Measurements from ENCODE around the gene BAZ2A. TPM values are rescaled to one million over a fixed set of nuclear protein-coding genes. Genes with fewer than 3 reads are reported as not detected.

Gene BAZ2A
- total and polyA plus RNA-seq, 7 donors, result 14.4 to 91.1 (median 46.6) TPM

GRCh38 chr12:56645201-56645716 lies 15.1 kb upstream of the BAZ2A start:
- H3K4me3 ChIP-seq, result peak overlapping the region; percentile 57 to 96 (median 94)
- H3K36me3 ChIP-seq, result peaks cover 23 to 45% (median 40%) of the 10 kb centered on the region in 4 donors
- peaks cover 0 to 43% (median 33%) of the 10 kb centered on the region in 4 donors for H3K4me1 ChIP-seq
- H3K27me3 ChIP-seq, result no peaks in the 10 kb centered on the region
- WGBS, 2 donors, result 0 to 1% methylated on average over 29 of the region's 29 CpGs
- peak overlapping the region; percentile 88 to 99 (median 96) for H3K27ac ChIP-seq
- DNase-seq, result no peak
- TF ChIP-seq CTCF (IDR thresholded peaks at IDR 0.05) (no peak), POLR2A (IDR thresholded peaks at IDR 0.05) (no peak), EP300 (IDR thresholded peaks at IDR 0.05) (no peak), POLR2AphosphoS5 (IDR thresholded peaks at IDR 0.05) (no peak)
- H3K9me3 ChIP-seq, result no peaks in the 10 kb centered on the region
- intact Hi-C loops (cut with DNase I), result loop anchor here (1.0 to 10.0 kb wide), 3 partner anchors 8 to 360 kb away; partner anchors contain the start of gene ZBTB39

DNA sequence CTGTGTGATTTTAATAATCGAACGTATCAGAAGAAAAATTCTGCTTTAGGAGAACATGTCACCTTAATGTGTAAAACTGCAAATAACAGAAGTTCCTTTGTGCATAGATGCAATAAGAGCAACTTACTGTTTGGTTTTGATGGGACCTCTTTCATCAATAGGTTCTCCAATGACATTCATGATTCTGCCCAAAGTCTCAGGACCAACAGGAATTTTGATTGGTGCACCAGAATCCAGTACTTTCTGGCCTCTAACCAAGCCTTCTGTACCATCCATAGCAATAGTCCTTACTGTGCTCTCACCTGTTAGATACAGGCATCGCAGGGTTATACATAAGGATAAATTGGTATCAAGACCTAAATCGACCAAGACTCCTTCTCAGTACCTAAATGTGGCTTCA lies 14.5 kb upstream of the BAZ2A start:
- Histone ChIP-seq H3K4me3 (peak overlapping the region; percentile 57 to 96 (median 94)), H3K27me3 (no peaks in the 10 kb centered on the region), H3K4me1 (peaks cover 0 to 48% (median 33%) of the 10 kb centered on the region in 4 donors), H3K27ac (peak overlapping the region; percentile 88 to 99 (median 96)), H3K36me3 (peaks cover 28 to 51% (median 46%) of the 10 kb centered on the region in 4 donors), H3K9me3 (no peaks in the 10 kb centered on the region)
- TF ChIP-seq POLR2A (IDR thresholded peaks at IDR 0.05) (no peak), EP300 (IDR thresholded peaks at IDR 0.05) (no peak)
- 6 to 44% methylated on average over 4 of the region's 4 CpGs for WGBS, 2 donors
- intact Hi-C loops (cut with DNase I), result loop anchor here (1.0 to 10.0 kb wide), 3 partner anchors 7 to 360 kb away; partner anchors contain the start of gene ZBTB39
- DNase-seq, result no peak

GRCh38 chr12:56641219-56641618 lies 11.1 kb upstream of the BAZ2A start:
- intact Hi-C loops (cut with DNase I), result loop anchor here (10.0 kb wide), 1 partner anchor 364 kb away; the partner anchor contains the start of gene ZBTB39
- DNase-seq, result no peak
- Histone ChIP-seq H3K27ac (no peak overlapping the region), H3K27me3 (no peaks in the 10 kb centered on the region), H3K9me3 (no peaks in the 10 kb centered on the region), H3K4me1 (peaks cover 0 to 58% (median 43%) of the 10 kb centered on the region in 4 donors), H3K4me3 (no peak overlapping the region), H3K36me3 (peaks cover 48 to 74% (median 66%) of the 10 kb centered on the region in 4 donors)
- WGBS, 2 donors, result 68 to 86% methylated on average over 6 of the region's 6 CpGs
- TF ChIP-seq POLR2A (IDR thresholded peaks at IDR 0.05) (no peak), CTCF (IDR thresholded peaks at IDR 0.05) (no peak), EP300 (IDR thresholded peaks at IDR 0.05) (no peak), POLR2AphosphoS5 (IDR thresholded peaks at IDR 0.05) (no peak)

- TF ChIP-seq POLR2AphosphoS5 (IDR thresholded peaks at IDR 0.05), result no peak
- TF ChIP-seq EP300 (IDR thresholded peaks at IDR 0.05), result no peak
- no peak for TF ChIP-seq POLR2A (IDR thresholded peaks at IDR 0.05)
- TF ChIP-seq CTCF (IDR thresholded peaks at IDR 0.05), result no peak
- Histone ChIP-seq H3K4me3 (no peak overlapping the region), H3K36me3 (peaks cover 39 to 53% (median 49%) of the 10 kb centered on the region in 4 donors), H3K27ac (peak overlapping the region; percentile 90 to 98 (median 94)), H3K27me3 (no peaks in the 10 kb centered on the region), H3K9me3 (no peaks in the 10 kb centered on the region), H3K4me1 (peaks cover 0 to 52% (median 46%) of the 10 kb centered on the region in 4 donors)
- DNase-seq, result no peak
- 50 to 69% methylated on average over 2 of the region's 2 CpGs for WGBS, 2 donors
- intact Hi-C loops (cut with DNase I), result loop anchor here (1.0 to 5.0 kb wide), 5 partner anchors 8 to 450 kb away; partner anchors contain the start of genes ATP5F1B, NAB2, NACA and RBMS2
Observed at GRCh38 chr12:56637621-56638020, 7.5 kb upstream of the BAZ2A start.

DNA sequence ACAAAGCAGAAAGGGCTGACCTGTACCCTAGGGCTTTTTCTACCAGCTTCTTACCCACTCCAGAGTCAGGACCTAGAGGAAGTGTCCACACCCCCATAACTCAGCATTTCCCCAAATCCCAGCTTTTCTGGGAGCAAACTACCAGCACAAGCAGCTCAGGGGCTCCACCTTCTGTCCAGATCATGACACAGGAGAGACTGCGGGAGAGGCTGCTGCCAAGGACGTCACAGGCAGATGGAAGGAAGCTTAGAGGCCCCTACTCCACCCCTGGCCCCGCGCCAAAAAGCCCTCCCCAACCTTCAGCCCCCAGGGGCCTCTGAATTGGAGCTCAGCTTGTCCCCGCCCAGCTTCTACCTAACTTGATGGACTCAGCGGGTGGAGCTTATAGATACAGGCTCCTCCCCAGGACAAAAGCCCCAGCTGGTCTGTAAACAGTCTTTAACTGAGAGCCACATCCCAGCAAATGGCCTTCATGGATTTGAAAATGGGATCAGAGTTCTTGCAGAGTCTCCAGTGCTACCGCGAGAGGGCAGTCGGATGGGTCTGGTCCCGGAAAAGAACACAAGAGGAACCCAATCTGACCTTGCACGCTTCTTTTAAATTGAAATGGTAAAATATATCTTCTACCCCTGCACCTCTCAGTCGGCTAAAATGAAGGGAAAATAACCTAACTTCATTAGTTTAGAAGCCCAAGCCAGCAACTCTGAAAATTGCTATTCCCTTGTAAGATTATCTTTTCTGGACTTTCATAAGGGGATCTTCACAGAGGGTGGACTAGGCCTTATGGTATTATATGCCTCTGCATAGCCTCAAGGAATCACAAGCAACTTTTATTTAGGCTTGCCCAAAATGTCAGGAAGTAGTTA lies 6.8 kb upstream of the BAZ2A start:
- Histone ChIP-seq H3K9me3 (no peaks in the 10 kb centered on the region), H3K27me3 (no peaks in the 10 kb centered on the region), H3K4me1 (peaks cover 0 to 54% (median 46%) of the 10 kb centered on the region in 4 donors), H3K27ac (peak overlapping the region; percentile 90 to 98 (median 94)), H3K4me3 (peak overlapping the region; percentile 76 to 91 (median 84)), H3K36me3 (peaks cover 32 to 46% (median 42%) of the 10 kb centered on the region in 4 donors)
- 2 to 4% methylated on average over 12 of the region's 12 CpGs for WGBS, 2 donors
- intact Hi-C loops (cut with DNase I), result loop anchor here (1.0 to 5.0 kb wide), 5 partner anchors 8 to 450 kb away; partner anchors contain the start of genes ATP5F1B, NAB2, NACA and RBMS2
- DNase-seq, result peak; percentile 100
- TF ChIP-seq EP300 (IDR thresholded peaks at IDR 0.05), result no peak
- no peak for TF ChIP-seq POLR2A (IDR thresholded peaks at IDR 0.05)
- peak; percentile 56 to 86 (median 70) for TF ChIP-seq POLR2AphosphoS5 (IDR thresholded peaks at IDR 0.05)
- peak in 3 of 4 experiments; percentile 15 to 57 (median 53) for TF ChIP-seq CTCF (IDR thresholded peaks at IDR 0.05)

Measured in sigmoid colon (tissue), 7 donors.